Astrocyte of the spinal cord (primary cell): ENCODE data around the gene GALNT12.

Experiments
- DNase-seq: peaks from one replicate; pipeline ENCODE4 v3.0.0; 2011; ENCODE audit warnings: low read depth, low spot score
- H3K4me3 ChIP-seq: 2 replicates; pipeline ENCODE4 v1.5.1; 2011; ENCODE audit warnings: low read depth, mild to moderate bottlenecking, low read length, moderate library complexity
- CTCF ChIP-seq: IDR thresholded peaks from 2 replicates; pipeline ENCODE4 v1.5.1; 2012; ENCODE audit warnings: low read depth, mild to moderate bottlenecking, low read length, inconsistent platforms
- in situ Hi-C: cut with HindIII; loops from 2 replicates; pipeline ENCODE4 v1.10.0; 2017; ENCODE audit warnings: low sequenced_read_pairs

Gene GALNT12

GRCh38 chr9:98801969-98802371, 5.5 kb upstream of the GALNT12 start:
- no peak overlapping the region for H3K4me3 ChIP-seq
- DNase-seq: no peak
- in situ Hi-C loops: no loop called here
- no peak for TF ChIP-seq CTCF

- H3K4me3 ChIP-seq: no peak overlapping the region
- in situ Hi-C loops: no loop called here
- no peak for DNase-seq
- no peak for TF ChIP-seq CTCF
These were observed 3.4 kb upstream of the GALNT12 start for GRCh38 chr9:98804083-98804482.

- TF ChIP-seq CTCF: no peak
- no peak overlapping the region for H3K4me3 ChIP-seq
- DNase-seq: no peak
- in situ Hi-C loops: no loop called here
These were observed 1.8 kb upstream of the GALNT12 start for GRCh38 chr9:98805506-98806272.

GRCh38 chr9:98806394-98807035, 955 bp upstream of the GALNT12 start:
- peak; percentile 32 for TF ChIP-seq CTCF
- no peak overlapping the region for H3K4me3 ChIP-seq
- no peak for DNase-seq
- in situ Hi-C loops: no loop called here

GRCh38 chr9:98807814-98808195, 335 bp downstream of the GALNT12 start:
- H3K4me3 ChIP-seq: peak overlapping the region; percentile 44
- no peak for TF ChIP-seq CTCF
- DNase-seq: no peak
- in situ Hi-C loops: no loop called here

GRCh38 chr9:98808411-98808815, 943 bp downstream of the GALNT12 start:
- DNase-seq: no peak
- peak overlapping the region; percentile 44 for H3K4me3 ChIP-seq
- in situ Hi-C loops: no loop called here
- TF ChIP-seq CTCF: no peak
